ENCODE data around the gene CTDSPL.

The CTDSPL gene

GRCh38 chr3:37963016-37963415, 101.3 kb downstream of the CTDSPL start:
- peak; percentile 41; the same call in 2 of the 3 replicates for ATAC-seq
- TF ChIP-seq ZFP30 (CRISPR knock-in tag; IDR thresholded peaks at IDR 0.05) = no peak
- TF ChIP-seq BACH2 (CRISPR knock-in tag; IDR thresholded peaks at IDR 0.05; ENCODE audit: borderline replicate concordance) = no peak
- TF ChIP-seq ISL1 (CRISPR knock-in tag; IDR thresholded peaks at IDR 0.05) = no peak

- ATAC-seq = no peak
- TF ChIP-seq POU6F1 (CRISPR knock-in tag; IDR thresholded peaks at IDR 0.05; ENCODE audit: borderline replicate concordance, low read depth) (no peak), ARNTL (CRISPR knock-in tag; IDR thresholded peaks at IDR 0.05; ENCODE audit: borderline replicate concordance, low read depth) (no peak), TCF4 (CRISPR knock-in tag; IDR thresholded peaks at IDR 0.05; ENCODE audit: borderline replicate concordance) (no peak), ZC3H10 (CRISPR knock-in tag; IDR thresholded peaks at IDR 0.05) (no peak), BACH2 (CRISPR knock-in tag; IDR thresholded peaks at IDR 0.05; ENCODE audit: borderline replicate concordance) (no peak), GLIS3 (CRISPR knock-in tag; IDR thresholded peaks at IDR 0.05) (no peak), ZNF70 (CRISPR knock-in tag; IDR thresholded peaks at IDR 0.05) (no peak), ISL1 (CRISPR knock-in tag; IDR thresholded peaks at IDR 0.05) (no peak), PATZ1 (CRISPR knock-in tag; IDR thresholded peaks at IDR 0.05; ENCODE audit: borderline replicate concordance) (no peak)
These were observed 102.0 kb downstream of the CTDSPL start for GRCh38 chr3:37963635-37964034.

DNA sequence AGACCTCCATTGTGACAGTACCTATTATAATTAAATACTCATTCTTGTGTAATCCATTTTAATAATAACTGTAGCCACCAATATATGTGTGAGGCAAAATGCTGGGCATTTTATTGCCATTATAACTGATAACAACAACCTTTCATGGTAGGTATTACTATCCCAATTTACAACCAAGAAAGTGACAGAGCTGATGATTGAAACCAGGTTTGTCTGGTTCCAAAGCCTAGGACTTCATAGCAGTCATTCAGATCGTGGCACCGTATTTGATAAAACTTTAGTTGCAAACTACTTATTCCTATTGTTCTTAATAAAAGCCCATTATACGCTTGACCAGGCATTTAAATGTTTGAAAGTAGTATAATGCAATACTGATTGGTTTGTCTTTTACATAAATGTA, 102.5 kb downstream of the CTDSPL start:
- TF ChIP-seq ZFP3 (CRISPR knock-in tag; IDR thresholded peaks at IDR 0.05) (no peak), TOX (CRISPR knock-in tag; IDR thresholded peaks at IDR 0.05; ENCODE audit: borderline replicate concordance) (no peak), BACH2 (CRISPR knock-in tag; IDR thresholded peaks at IDR 0.05; ENCODE audit: borderline replicate concordance) (no peak), ZFP30 (CRISPR knock-in tag; IDR thresholded peaks at IDR 0.05) (no peak), TCF4 (CRISPR knock-in tag; IDR thresholded peaks at IDR 0.05; ENCODE audit: borderline replicate concordance) (no peak), RARB (CRISPR knock-in tag; IDR thresholded peaks at IDR 0.05) (no peak), SNAI2 (CRISPR knock-in tag; IDR thresholded peaks at IDR 0.05) (no peak), CSRNP3 (CRISPR knock-in tag; IDR thresholded peaks at IDR 0.05) (no peak), POU6F1 (CRISPR knock-in tag; IDR thresholded peaks at IDR 0.05; ENCODE audit: borderline replicate concordance, low read depth) (no peak), ZNF8 (CRISPR knock-in tag; IDR thresholded peaks at IDR 0.05) (no peak), OSR1 (CRISPR knock-in tag; IDR thresholded peaks at IDR 0.05) (no peak), PPARA (CRISPR knock-in tag; IDR thresholded peaks at IDR 0.05; ENCODE audit: borderline replicate concordance) (no peak), ARNTL (CRISPR knock-in tag; IDR thresholded peaks at IDR 0.05; ENCODE audit: borderline replicate concordance, low read depth) (no peak)
- ATAC-seq = no peak

DNA sequence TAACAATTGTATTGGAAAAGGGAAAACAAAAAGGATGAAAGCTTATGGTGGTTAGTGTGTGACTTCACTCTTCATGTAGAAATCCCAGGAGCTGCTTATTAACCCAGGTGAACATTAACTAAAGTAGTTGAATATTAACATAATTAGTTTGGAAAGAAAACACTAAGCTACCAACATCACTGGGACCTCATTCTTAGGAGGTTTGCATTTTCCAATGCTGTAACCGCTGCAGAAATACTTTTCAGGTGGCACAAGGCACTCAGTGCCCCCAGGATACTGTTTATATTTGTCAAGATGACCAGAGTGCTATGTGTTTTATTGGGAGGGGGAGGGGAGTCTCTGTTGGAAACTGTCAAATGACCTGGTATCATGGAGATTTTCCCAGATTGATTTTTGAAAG, 103.0 kb downstream of the CTDSPL start:
- no peak for ATAC-seq
- TF ChIP-seq CSDC2 (CRISPR knock-in tag; IDR thresholded peaks at IDR 0.05) (no peak), POU6F1 (CRISPR knock-in tag; IDR thresholded peaks at IDR 0.05; ENCODE audit: borderline replicate concordance, low read depth) (no peak), TSHZ2 (CRISPR knock-in tag; IDR thresholded peaks at IDR 0.05) (no peak), ZC3H10 (CRISPR knock-in tag; IDR thresholded peaks at IDR 0.05) (no peak), OSR1 (CRISPR knock-in tag; IDR thresholded peaks at IDR 0.05) (no peak), SNAI2 (CRISPR knock-in tag; IDR thresholded peaks at IDR 0.05) (no peak), TCF4 (CRISPR knock-in tag; IDR thresholded peaks at IDR 0.05; ENCODE audit: borderline replicate concordance) (no peak), PPARA (CRISPR knock-in tag; IDR thresholded peaks at IDR 0.05; ENCODE audit: borderline replicate concordance) (no peak), GLIS3 (CRISPR knock-in tag; IDR thresholded peaks at IDR 0.05) (no peak), RARB (CRISPR knock-in tag; IDR thresholded peaks at IDR 0.05) (no peak), ISL1 (CRISPR knock-in tag; IDR thresholded peaks at IDR 0.05) (no peak), ZFP30 (CRISPR knock-in tag; IDR thresholded peaks at IDR 0.05) (no peak), ZNF8 (CRISPR knock-in tag; IDR thresholded peaks at IDR 0.05) (no peak), ZNF565 (CRISPR knock-in tag; conservative IDR thresholded peaks at IDR 0.05; ENCODE audit: low read depth) (no peak), ZFP3 (CRISPR knock-in tag; IDR thresholded peaks at IDR 0.05) (no peak), BACH2 (CRISPR knock-in tag; IDR thresholded peaks at IDR 0.05; ENCODE audit: borderline replicate concordance) (no peak)
- TF ChIP-seq, protein P1, sequence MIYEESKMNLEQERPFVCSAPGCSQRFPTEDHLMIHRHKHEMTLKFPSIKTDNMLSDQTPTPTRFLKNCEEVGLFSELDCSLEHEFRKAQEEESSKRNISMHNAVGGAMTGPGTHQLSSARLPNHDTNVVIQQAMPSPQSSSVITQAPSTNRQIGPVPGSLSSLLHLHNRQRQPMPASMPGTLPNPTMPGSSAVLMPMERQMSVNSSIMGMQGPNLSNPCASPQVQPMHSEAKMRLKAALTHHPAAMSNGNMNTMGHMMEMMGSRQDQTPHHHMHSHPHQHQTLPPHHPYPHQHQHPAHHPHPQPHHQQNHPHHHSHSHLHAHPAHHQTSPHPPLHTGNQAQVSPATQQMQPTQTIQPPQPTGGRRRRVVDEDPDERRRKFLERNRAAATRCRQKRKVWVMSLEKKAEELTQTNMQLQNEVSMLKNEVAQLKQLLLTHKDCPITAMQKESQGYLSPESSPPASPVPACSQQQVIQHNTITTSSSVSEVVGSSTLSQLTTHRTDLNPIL (CRISPR knock-in tag; IDR thresholded peaks at IDR 0.05; ENCODE audit: low read depth) = no peak

Measured in SK-N-SH treated with all-trans-retinoic acid at 6 μM for 48 hours (cell line).